Measurements from ENCODE around the gene PIK3R4. TPM values are rescaled to one million over a fixed set of nuclear protein-coding genes. Genes with fewer than 3 reads are reported as not detected.
A peak's percentile ranks its signal among the peaks of the same experiment; 100 is the strongest.

Gene PIK3R4
- total RNA-seq, 4 donors from 2014 or later: 15.4 to 27.3 (median 24.0) TPM

DNA sequence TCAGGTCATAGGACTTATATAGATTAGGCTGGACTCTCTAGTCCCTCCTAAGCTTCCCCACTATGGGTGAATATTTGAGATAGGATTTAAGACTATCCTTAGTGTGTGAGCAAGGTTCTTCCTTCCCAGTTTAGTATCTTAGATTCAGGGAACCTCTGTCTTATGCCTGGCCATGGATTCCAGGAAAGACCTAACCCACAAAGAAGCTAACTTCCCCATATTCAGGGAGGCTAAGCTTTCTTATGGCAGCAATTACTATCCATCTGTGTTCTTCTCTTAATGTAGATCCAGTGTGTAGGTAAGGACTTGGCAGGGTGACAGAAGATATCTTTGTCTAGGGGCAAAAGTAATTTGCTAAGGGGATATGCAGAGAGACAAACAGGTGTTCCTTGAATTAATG, 25.5 kb upstream of the PIK3R4 start:
- TF ChIP-seq, protein P1, sequence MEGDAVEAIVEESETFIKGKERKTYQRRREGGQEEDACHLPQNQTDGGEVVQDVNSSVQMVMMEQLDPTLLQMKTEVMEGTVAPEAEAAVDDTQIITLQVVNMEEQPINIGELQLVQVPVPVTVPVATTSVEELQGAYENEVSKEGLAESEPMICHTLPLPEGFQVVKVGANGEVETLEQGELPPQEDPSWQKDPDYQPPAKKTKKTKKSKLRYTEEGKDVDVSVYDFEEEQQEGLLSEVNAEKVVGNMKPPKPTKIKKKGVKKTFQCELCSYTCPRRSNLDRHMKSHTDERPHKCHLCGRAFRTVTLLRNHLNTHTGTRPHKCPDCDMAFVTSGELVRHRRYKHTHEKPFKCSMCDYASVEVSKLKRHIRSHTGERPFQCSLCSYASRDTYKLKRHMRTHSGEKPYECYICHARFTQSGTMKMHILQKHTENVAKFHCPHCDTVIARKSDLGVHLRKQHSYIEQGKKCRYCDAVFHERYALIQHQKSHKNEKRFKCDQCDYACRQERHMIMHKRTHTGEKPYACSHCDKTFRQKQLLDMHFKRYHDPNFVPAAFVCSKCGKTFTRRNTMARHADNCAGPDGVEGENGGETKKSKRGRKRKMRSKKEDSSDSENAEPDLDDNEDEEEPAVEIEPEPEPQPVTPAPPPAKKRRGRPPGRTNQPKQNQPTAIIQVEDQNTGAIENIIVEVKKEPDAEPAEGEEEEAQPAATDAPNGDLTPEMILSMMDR (IDR thresholded peaks at IDR 0.05): no peak
- TF ChIP-seq POLR2A (IDR thresholded peaks at IDR 0.05): no peak
- no peak for DNase-seq
- H3K9me3 ChIP-seq: no peaks in the 10 kb centered on the region
- no peaks in the 10 kb centered on the region for H3K4me1 ChIP-seq
- H3K27ac ChIP-seq: no peak overlapping the region
- no peaks in the 10 kb centered on the region for H3K27me3 ChIP-seq
- intact Hi-C loops (cut with DNase I): no loop called here
- H3K4me3 ChIP-seq: no peak overlapping the region
- H3K36me3 ChIP-seq: no peaks in the 10 kb centered on the region

DNA sequence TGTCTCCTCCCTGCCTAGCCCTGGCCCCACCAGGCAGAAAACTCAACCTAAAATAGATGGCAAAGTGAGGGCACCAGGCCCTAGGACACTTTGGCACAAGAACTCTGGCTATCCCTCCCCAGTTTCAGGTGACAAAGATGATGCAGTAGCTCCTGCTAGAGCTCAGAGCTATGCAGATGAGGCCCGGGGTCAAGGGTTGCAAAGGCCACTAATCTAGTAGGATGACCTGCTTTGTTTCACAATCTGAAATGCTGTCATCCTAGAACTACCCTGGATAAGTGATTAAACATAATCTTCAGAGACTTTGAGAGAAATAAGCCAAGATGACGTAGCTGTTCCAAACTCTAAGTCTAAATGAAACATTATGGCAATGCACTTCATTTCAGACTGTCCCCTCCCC, 24.0 kb upstream of the PIK3R4 start:
- H3K27ac ChIP-seq: no peak overlapping the region
- no peaks in the 10 kb centered on the region for H3K36me3 ChIP-seq
- H3K9me3 ChIP-seq: no peaks in the 10 kb centered on the region
- WGBS, 2 donors: 70 to 72% methylated on average over 2 of the region's 2 CpGs
- H3K4me1 ChIP-seq: no peaks in the 10 kb centered on the region
- no peak overlapping the region for H3K4me3 ChIP-seq
- TF ChIP-seq POLR2A (IDR thresholded peaks at IDR 0.05): no peak
- TF ChIP-seq, protein P1 (IDR thresholded peaks at IDR 0.05): no peak
- no peaks in the 10 kb centered on the region for H3K27me3 ChIP-seq
- DNase-seq: no peak
- intact Hi-C loops (cut with DNase I): no loop called here

DNA sequence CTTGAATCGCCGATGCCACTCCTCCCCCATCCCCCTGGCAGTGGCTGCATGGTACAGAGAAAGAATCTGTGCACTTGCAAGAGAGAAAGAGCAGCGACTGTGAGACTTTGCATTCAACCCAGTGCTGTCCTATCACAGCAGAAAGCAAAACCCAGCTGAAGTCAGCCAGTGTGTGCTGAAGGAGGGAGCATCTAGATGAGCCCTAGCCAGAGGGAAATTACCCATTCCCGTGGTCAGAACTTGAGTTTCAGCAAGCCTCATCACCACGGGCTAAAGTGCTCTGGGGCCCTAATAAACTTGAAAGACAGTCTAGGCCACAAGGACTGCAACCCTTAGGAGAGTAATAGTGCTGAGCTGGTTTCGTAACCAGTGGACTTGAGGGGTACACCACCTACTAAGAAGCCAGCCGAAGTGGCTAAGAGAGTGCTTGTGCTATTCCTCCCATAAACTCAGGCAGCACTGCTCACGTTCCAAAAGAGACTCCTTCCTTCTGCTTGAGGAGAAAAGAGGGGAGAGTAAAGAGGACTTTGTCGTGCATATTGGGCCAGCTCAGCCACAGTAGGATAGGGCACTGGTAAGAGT, 15.2 kb upstream of the PIK3R4 start:
- no peaks in the 10 kb centered on the region for H3K9me3 ChIP-seq
- no peak for DNase-seq
- TF ChIP-seq, protein P1 (IDR thresholded peaks at IDR 0.05): no peak
- TF ChIP-seq POLR2A (IDR thresholded peaks at IDR 0.05): no peak
- H3K27me3 ChIP-seq: peaks cover 0 to 11% (median 0%) of the 10 kb centered on the region in 4 donors
- intact Hi-C loops (cut with DNase I): loop anchor here (5.0 kb wide), 1 partner anchor 125 kb away; no protein-coding TSS in a partner anchor
- no peaks in the 10 kb centered on the region for H3K36me3 ChIP-seq
- H3K4me3 ChIP-seq: no peak overlapping the region
- WGBS, 2 donors: 87 to 89% methylated on average over 5 to 8 of the region's 9 CpGs
- no peak overlapping the region for H3K27ac ChIP-seq
- H3K4me1 ChIP-seq: peaks cover 0 to 3% (median 0%) of the 10 kb centered on the region in 3 donors

DNA sequence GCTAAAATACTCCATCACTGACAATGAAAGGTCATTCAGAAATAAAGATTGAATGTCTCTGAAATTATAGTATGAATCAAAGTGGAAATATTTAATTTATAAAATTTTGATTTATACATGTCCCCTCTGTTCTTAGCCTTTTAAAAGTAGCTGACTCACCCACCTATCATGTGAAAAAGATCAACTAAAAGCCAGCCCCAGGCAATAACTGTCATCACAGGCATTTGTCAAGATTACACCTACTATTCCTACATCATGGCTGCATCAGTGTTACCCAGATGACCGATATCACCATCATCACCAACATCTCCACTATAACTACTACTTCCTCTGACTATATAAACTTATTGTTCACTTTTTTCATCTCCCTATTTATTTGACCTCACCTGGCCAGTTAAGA, 14.3 kb upstream of the PIK3R4 start:
- TF ChIP-seq POLR2A (IDR thresholded peaks at IDR 0.05): no peak
- TF ChIP-seq, protein P1 (IDR thresholded peaks at IDR 0.05): no peak
- 30 to 47% methylated on average over 1 of the region's 1 CpG for WGBS, 2 donors
- Histone ChIP-seq H3K27ac (no peak overlapping the region), H3K4me3 (no peak overlapping the region), H3K4me1 (peaks cover 0 to 5% (median 0%) of the 10 kb centered on the region in 3 donors), H3K27me3 (peaks cover 0 to 11% (median 0%) of the 10 kb centered on the region in 4 donors), H3K9me3 (no peaks in the 10 kb centered on the region), H3K36me3 (no peaks in the 10 kb centered on the region)
- intact Hi-C loops (cut with DNase I): loop anchor here (5.0 kb wide), 1 partner anchor 126 kb away; no protein-coding TSS in a partner anchor
- no peak for DNase-seq

DNA sequence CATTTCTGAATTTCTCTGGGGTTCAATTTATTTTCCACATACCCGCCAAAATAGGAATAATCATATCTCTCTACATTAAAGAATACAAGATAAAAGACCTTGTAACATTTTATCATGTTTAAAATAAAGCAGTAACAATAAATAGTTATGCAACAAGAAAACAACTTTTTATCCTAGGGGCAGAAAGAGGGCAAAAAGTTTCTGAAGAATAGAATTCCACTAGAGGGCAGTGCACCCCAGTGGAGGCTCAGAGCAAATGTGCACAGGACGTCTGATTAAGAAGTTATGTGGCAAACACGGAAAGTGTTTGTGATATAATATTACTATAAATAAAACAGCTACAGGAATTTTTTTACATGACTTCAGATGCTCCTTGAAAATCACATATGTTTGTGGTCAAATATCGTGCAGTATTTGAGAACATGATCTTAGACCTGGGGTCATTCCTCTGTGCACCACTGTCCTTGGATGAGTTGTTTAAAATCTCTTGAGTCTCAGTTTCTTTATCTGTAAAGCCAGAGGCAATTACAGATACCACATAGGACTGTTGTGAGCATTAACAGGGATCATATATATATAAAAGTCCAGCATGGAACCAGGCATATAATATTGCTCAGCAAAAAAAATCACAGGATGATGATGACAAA, 13.2 kb upstream of the PIK3R4 start:
- H3K4me3 ChIP-seq: no peak overlapping the region
- intact Hi-C loops (cut with DNase I): loop anchor here (5.0 kb wide), 1 partner anchor 127 kb away; no protein-coding TSS in a partner anchor
- H3K36me3 ChIP-seq: no peaks in the 10 kb centered on the region
- 0 to 1% methylated on average over 4 of the region's 4 CpGs for WGBS, 2 donors
- TF ChIP-seq POLR2A (IDR thresholded peaks at IDR 0.05): no peak
- TF ChIP-seq, protein P1 (IDR thresholded peaks at IDR 0.05): peak in 5 of 6 experiments; percentile 62 to 83 (median 78)
- peaks cover 0 to 8% (median 0%) of the 10 kb centered on the region in 3 donors for H3K4me1 ChIP-seq
- H3K9me3 ChIP-seq: no peaks in the 10 kb centered on the region
- no peak for DNase-seq
- H3K27ac ChIP-seq: no peak overlapping the region
- H3K27me3 ChIP-seq: peaks cover 0 to 11% (median 0%) of the 10 kb centered on the region in 4 donors
